Measurements from ENCODE around the gene CARD19. TPM values are rescaled to one million over a fixed set of nuclear protein-coding genes. Genes with fewer than 3 reads are reported as not detected.

Gene CARD19
- total RNA-seq, 1 experiment from 2014 or later = 26.1 TPM

DNA sequence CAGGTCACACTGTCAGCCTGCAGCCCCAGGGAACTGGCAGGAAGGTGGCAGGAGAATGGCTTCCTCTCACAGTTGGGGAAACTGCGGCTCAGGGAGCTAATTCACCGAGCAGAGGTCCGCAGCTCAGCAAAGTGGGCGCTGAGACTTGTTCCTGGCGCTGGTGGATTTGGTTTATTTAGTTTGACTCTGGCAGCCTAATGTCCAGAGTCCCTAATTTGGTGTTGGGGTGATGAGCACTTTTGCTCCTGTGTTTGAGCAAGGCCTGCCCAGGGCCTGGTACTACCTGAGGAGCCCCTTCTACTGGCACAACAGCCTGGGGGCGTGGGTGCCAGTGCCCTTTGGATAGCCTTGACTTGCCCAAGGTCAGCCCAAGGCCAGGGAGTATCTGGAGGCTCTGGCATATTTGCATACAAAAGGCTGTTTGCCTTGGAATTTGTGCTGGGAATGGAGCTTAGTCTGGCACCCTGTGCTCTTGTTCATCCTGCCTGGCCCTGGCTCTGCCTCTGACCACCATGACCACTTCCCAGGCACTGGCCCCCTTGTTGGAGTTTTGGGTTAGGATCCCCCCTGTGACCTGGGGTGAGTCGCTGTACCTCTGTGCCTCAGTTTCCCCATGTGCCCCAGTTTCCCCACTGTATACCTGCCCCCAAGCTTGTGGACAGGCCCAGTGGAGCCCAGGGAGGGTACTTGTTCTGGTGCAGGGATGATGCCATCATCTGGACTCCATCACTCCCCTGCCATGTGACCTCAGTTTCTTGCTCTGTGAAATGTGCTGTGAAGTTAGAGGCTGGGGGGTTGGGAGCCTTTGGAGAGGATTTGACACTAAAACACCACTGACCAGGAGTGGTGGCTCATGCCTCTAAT lies 36.1 kb upstream of the CARD19 start:
- no peak for TF ChIP-seq CTCF (IDR thresholded peaks at IDR 0.05; ENCODE audit: unreplicated experiment)
- Mint-ChIP-seq H3K27me3 (ENCODE audit: unreplicated experiment) (no peaks in the 10 kb centered on the region), H3K27ac (ENCODE audit: unreplicated experiment) (no peak overlapping the region), H3K9me3 (ENCODE audit: low read depth, unreplicated experiment) (no peaks in the 10 kb centered on the region), H3K4me1 (ENCODE audit: low read depth, unreplicated experiment) (no peaks in the 10 kb centered on the region), H3K4me3 (ENCODE audit: low read depth, unreplicated experiment) (peak overlapping the region; percentile 40), H3K36me3 (ENCODE audit: insufficient read depth, unreplicated experiment) (no peaks in the 10 kb centered on the region)
- BruUV-seq (replicated peaks) = no TSS peak
- DNase-seq = no peak
- intact Hi-C loops (cut with micrococcal nuclease; ENCODE audit: unreplicated experiment) = no loop called here
- CTCF ChIA-PET = interaction anchor here (0.6 kb wide), 1 partner anchor 60 kb away, joined by 3 read pairs; no protein-coding TSS in a partner anchor

DNA sequence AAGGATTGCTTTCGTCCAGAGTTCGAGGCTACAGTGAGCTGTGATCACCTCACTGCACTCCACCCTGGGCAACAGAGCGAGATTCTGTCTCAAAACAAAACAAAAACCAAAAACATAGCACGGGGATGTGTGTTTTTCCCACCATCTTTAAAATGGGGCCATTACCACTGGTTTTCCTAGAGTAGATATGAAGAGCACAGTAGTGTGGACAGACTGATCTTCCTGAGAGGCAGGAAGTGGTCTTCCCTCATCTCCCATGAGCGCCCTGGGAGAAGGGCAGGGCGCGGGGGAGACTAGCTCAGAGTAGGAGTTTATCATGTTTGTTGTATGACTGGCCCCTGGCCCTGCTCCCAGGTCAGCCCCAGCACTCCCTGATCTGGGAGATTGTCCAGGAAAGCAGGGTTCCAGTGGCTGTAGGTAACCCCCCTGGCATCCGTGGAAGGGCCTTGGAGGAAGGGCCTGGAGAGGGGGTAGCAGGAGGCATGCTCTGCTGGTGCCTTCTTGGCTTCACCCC lies 35.2 kb upstream of the CARD19 start:
- intact Hi-C loops (cut with micrococcal nuclease; ENCODE audit: unreplicated experiment) = no loop called here
- CTCF ChIA-PET = no interaction called here
- no TSS peak for BruUV-seq (replicated peaks)
- Mint-ChIP-seq H3K9me3 (ENCODE audit: low read depth, unreplicated experiment) (no peaks in the 10 kb centered on the region), H3K27ac (ENCODE audit: unreplicated experiment) (no peak overlapping the region), H3K27me3 (ENCODE audit: unreplicated experiment) (no peaks in the 10 kb centered on the region), H3K4me1 (ENCODE audit: low read depth, unreplicated experiment) (no peaks in the 10 kb centered on the region), H3K4me3 (ENCODE audit: low read depth, unreplicated experiment) (no peak overlapping the region), H3K36me3 (ENCODE audit: insufficient read depth, unreplicated experiment) (no peaks in the 10 kb centered on the region)
- TF ChIP-seq CTCF (IDR thresholded peaks at IDR 0.05; ENCODE audit: unreplicated experiment) = no peak
- DNase-seq = no peak

DNA sequence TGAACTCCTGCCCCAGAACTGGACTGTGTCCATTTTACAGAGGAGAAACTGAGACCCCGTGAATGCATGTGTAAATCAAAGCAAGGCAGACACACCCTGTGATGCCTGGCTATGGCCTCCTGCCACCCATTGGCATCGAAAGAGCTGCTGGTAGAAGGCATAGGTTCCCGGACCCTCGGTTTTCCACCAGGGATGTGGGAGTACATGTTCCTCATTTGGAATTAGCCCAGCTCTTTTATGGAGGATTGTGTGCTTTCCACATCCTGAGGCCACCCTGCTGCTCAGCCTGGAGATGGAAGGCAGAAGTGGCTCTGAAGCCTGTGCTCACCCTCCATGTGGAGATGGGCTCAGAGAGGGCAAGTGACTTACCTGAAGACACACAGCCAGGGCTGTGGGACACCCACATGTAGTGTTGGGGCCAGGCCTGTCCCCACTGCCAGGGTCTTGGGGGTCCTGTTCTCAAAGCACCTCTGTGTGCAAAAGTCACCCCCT lies 34.7 kb upstream of the CARD19 start:
- H3K27me3 Mint-ChIP-seq (ENCODE audit: unreplicated experiment) = no peaks in the 10 kb centered on the region
- H3K27ac Mint-ChIP-seq (ENCODE audit: unreplicated experiment) = no peak overlapping the region
- intact Hi-C loops (cut with micrococcal nuclease; ENCODE audit: unreplicated experiment) = no loop called here
- no peak overlapping the region for H3K4me3 Mint-ChIP-seq (ENCODE audit: low read depth, unreplicated experiment)
- TF ChIP-seq CTCF (IDR thresholded peaks at IDR 0.05; ENCODE audit: unreplicated experiment) = no peak
- DNase-seq = no peak
- CTCF ChIA-PET = no interaction called here
- no peaks in the 10 kb centered on the region for H3K36me3 Mint-ChIP-seq (ENCODE audit: insufficient read depth, unreplicated experiment)
- no peaks in the 10 kb centered on the region for H3K9me3 Mint-ChIP-seq (ENCODE audit: low read depth, unreplicated experiment)
- BruUV-seq (replicated peaks) = no TSS peak
- H3K4me1 Mint-ChIP-seq (ENCODE audit: low read depth, unreplicated experiment) = no peaks in the 10 kb centered on the region

GRCh38 chr9:93061791-93062763 lies 33.9 kb upstream of the CARD19 start:
- intact Hi-C loops (cut with micrococcal nuclease; ENCODE audit: unreplicated experiment) = no loop called here
- no TSS peak for BruUV-seq (replicated peaks)
- DNase-seq = peak; percentile 7
- Mint-ChIP-seq H3K27me3 (ENCODE audit: unreplicated experiment) (no peaks in the 10 kb centered on the region), H3K36me3 (ENCODE audit: insufficient read depth, unreplicated experiment) (no peaks in the 10 kb centered on the region), H3K4me1 (ENCODE audit: low read depth, unreplicated experiment) (no peaks in the 10 kb centered on the region), H3K27ac (ENCODE audit: unreplicated experiment) (no peak overlapping the region), H3K9me3 (ENCODE audit: low read depth, unreplicated experiment) (no peaks in the 10 kb centered on the region), H3K4me3 (ENCODE audit: low read depth, unreplicated experiment) (no peak overlapping the region)
- TF ChIP-seq CTCF (IDR thresholded peaks at IDR 0.05; ENCODE audit: unreplicated experiment) = no peak
- CTCF ChIA-PET = no interaction called here
